ENCODE measurements around the gene HMGN1. TPM values are rescaled to one million over a fixed set of nuclear protein-coding genes. Genes with fewer than 3 reads are reported as not detected.

HMGN1 gene
- total and polyA plus RNA-seq, 2 donors (not counting 1 experiment from before 2014, with no cell fraction given) = 117 to 317 TPM

DNA sequence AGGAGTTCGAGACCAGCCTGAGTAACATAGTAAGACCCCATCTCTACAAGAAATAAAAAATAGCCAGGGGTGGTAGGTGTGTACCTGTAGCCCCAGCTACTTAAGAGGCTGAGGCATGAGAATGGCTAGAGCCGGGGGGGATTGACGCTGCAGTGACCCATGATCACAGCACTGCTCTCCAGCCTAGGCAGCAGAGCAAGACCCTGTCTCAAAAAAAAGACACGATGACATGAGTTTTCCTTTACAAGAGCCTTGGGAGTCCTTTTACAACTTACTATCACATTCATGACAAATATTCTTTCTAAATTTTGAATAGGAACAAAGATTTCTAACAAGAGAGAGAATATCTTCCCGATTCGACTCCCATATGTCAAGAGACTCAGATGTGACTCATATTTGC, 32.2 kb downstream of the HMGN1 start:
- Histone ChIP-seq H3K4me1 (ENCODE audit: control insufficient read depth in 2 of 2, insufficient read depth in 2 of 2, low read length in 2 of 2) (peaks cover 10 to 36% of the 10 kb centered on the region in 2 donors), H3K36me3 (replicated peaks in 1 of 2; ENCODE audit: control extremely low read depth in 1 of 2, control insufficient read depth in 1 of 2, extremely low read depth in 1 of 2, insufficient read depth in 2 of 2, low read length in 1 of 2) (no peaks in the 10 kb centered on the region), H3K79me2 (ENCODE audit: control insufficient read depth, insufficient read depth, low read length) (peaks cover 5% of the 10 kb centered on the region), H2AFZ (ENCODE audit: insufficient read depth, low read depth, low read length, poor library complexity, severe bottlenecking) (no peak overlapping the region), H3K9ac (ENCODE audit: low read length) (no peak overlapping the region), H4K20me1 (ENCODE audit: control insufficient read depth, insufficient read depth, low read length, poor library complexity, severe bottlenecking) (peaks cover 4% of the 10 kb centered on the region), H3K4me2 (replicated peaks; ENCODE audit: low read depth, low read length, poor library complexity, severe bottlenecking) (no peak overlapping the region), H3K4me3 (ENCODE audit: control extremely low read depth in 1 of 5, extremely low read depth in 1 of 5, insufficient read depth in 1 of 5, low read depth in 2 of 5, low read length in 4 of 5) (no peak overlapping the region), H3K9me3 (ENCODE audit: control extremely low read depth in 1 of 3, control insufficient read depth in 2 of 3, insufficient read depth in 1 of 3, low read length in 2 of 3) (no peaks in the 10 kb centered on the region), H3K27ac (ENCODE audit: low read length in 2 of 2) (no peak overlapping the region), H3K27me3 (replicated peaks in 1 of 4; ENCODE audit: control extremely low read depth in 1 of 4, control insufficient read depth in 3 of 4, insufficient read depth in 4 of 4, low read length in 3 of 4) (no peaks in the 10 kb centered on the region)
- Mint-ChIP-seq H3K4me3 (no peak overlapping the region), H3K4me1 (peaks cover 33% of the 10 kb centered on the region), H3K27ac (no peak overlapping the region), H3K9me3 (ENCODE audit: insufficient read depth) (no peaks in the 10 kb centered on the region), H3K27me3 (no peaks in the 10 kb centered on the region)
- ChIA-PET POLR2A (interaction anchor here (0.6 to 5.0 kb wide), 2 partner anchors 10 to 32 kb away, joined by 3 to 47 read pairs; partner anchors contain the start of gene HMGN1), CTCF (interaction anchor here (0.6 kb wide), 1 partner anchor 71 kb away, joined by 3 read pairs; no protein-coding TSS in a partner anchor)
- no peak for ATAC-seq (ENCODE audit: low read depth)
- intact Hi-C loops (cut with micrococcal nuclease) = no loop called here
- 89% methylated on average over 2 of the region's 6 CpGs for WGBS (ENCODE audit: insufficient coverage)
- TF ChIP-seq EZH2 (IDR thresholded peaks at IDR 0.05; ENCODE audit: borderline replicate concordance, insufficient read depth, low read depth, low read length, poor library complexity, severe bottlenecking) = no peak
- TF ChIP-seq, protein P1, sequence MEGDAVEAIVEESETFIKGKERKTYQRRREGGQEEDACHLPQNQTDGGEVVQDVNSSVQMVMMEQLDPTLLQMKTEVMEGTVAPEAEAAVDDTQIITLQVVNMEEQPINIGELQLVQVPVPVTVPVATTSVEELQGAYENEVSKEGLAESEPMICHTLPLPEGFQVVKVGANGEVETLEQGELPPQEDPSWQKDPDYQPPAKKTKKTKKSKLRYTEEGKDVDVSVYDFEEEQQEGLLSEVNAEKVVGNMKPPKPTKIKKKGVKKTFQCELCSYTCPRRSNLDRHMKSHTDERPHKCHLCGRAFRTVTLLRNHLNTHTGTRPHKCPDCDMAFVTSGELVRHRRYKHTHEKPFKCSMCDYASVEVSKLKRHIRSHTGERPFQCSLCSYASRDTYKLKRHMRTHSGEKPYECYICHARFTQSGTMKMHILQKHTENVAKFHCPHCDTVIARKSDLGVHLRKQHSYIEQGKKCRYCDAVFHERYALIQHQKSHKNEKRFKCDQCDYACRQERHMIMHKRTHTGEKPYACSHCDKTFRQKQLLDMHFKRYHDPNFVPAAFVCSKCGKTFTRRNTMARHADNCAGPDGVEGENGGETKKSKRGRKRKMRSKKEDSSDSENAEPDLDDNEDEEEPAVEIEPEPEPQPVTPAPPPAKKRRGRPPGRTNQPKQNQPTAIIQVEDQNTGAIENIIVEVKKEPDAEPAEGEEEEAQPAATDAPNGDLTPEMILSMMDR (IDR thresholded peaks at IDR 0.05) = no peak
- no peak for DNase-seq

DNA sequence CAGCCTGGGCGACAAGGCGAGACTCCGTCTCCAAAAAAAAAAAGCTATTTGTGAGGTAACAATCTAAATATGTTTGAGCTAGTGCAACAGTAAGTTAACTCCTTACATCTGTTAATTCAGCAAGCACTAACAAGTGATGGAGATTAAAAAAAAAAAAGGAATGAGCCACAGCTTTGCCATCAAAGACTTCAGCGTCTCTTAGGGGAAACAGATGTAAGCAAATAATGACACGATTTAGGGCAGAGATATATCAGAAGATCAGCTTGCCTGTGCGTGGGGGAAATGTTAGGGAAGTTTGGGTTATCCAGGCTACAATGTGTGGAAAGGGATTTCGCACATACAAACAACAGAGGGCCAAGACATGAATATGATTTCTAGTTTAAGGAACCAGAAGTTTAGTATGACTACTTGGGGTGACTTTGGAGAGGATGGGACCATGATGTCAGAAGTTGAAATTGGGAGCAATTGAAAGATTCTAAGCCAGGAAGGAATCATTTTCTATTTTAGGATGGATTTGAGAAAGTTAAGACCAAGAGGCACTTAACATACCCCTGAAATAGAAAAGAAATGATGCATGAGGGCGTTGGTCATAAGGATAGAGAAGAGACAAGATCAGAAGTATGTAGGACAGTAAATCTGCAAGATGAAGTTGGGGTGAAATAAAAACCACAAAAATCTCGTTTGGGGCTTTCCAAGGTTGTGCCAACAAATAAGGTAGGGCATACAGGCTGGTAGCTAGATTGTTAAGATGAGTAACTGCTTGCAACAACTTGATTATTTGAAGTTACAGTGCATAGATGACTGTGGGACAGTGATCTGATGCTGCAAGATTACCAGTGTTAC, 33.1 kb downstream of the HMGN1 start:
- intact Hi-C loops (cut with micrococcal nuclease) = no loop called here
- Mint-ChIP-seq H3K27ac (peak overlapping the region; percentile 59), H3K9me3 (ENCODE audit: insufficient read depth) (no peaks in the 10 kb centered on the region), H3K4me3 (peak overlapping the region; percentile 4), H3K27me3 (no peaks in the 10 kb centered on the region), H3K4me1 (peaks cover 37% of the 10 kb centered on the region)
- H2AFZ ChIP-seq (ENCODE audit: insufficient read depth, low read depth, low read length, poor library complexity, severe bottlenecking) = peak overlapping the region; percentile 11
- H3K9me3 ChIP-seq (ENCODE audit: control extremely low read depth in 1 of 3, control insufficient read depth in 2 of 3, insufficient read depth in 1 of 3, low read length in 2 of 3) = no peaks in the 10 kb centered on the region
- DNase-seq (peak; percentile 44), ATAC-seq (ENCODE audit: low read depth) (no peak)
- H3K4me2 ChIP-seq (replicated peaks; ENCODE audit: low read depth, low read length, poor library complexity, severe bottlenecking) = no peak overlapping the region
- ChIA-PET POLR2A (interaction anchor here (5.0 kb wide), 1 partner anchor 33 kb away, joined by 47 read pairs; the partner anchor contains the start of gene HMGN1), CTCF (interaction anchor here (1.4 to 1.8 kb wide), 2 partner anchors 31 to 72 kb away, joined by 4 to 5 read pairs; no protein-coding TSS in a partner anchor)
- 60% methylated on average over 6 of the region's 9 CpGs for WGBS (ENCODE audit: insufficient coverage)
- peaks cover 0 to 5% of the 10 kb centered on the region in 2 experiments for H3K36me3 ChIP-seq (replicated peaks in 1 of 2; ENCODE audit: control extremely low read depth in 1 of 2, control insufficient read depth in 1 of 2, extremely low read depth in 1 of 2, insufficient read depth in 2 of 2, low read length in 1 of 2)
- H3K27me3 ChIP-seq (replicated peaks in 1 of 4; ENCODE audit: control extremely low read depth in 1 of 4, control insufficient read depth in 3 of 4, insufficient read depth in 4 of 4, low read length in 3 of 4) = no peaks in the 10 kb centered on the region
- peaks cover 11 to 36% of the 10 kb centered on the region in 2 donors for H3K4me1 ChIP-seq (ENCODE audit: control insufficient read depth in 2 of 2, insufficient read depth in 2 of 2, low read length in 2 of 2)
- peaks cover 14% of the 10 kb centered on the region for H3K79me2 ChIP-seq (ENCODE audit: control insufficient read depth, insufficient read depth, low read length)
- no peak overlapping the region for H3K27ac ChIP-seq (ENCODE audit: low read length in 2 of 2)
- TF ChIP-seq, protein P1 (IDR thresholded peaks at IDR 0.05) = no peak
- TF ChIP-seq EZH2 (IDR thresholded peaks at IDR 0.05; ENCODE audit: borderline replicate concordance, insufficient read depth, low read depth, low read length, poor library complexity, severe bottlenecking) = no peak
- peaks cover 13% of the 10 kb centered on the region for H4K20me1 ChIP-seq (ENCODE audit: control insufficient read depth, insufficient read depth, low read length, poor library complexity, severe bottlenecking)
- H3K9ac ChIP-seq (ENCODE audit: low read length) = no peak overlapping the region
- no peak overlapping the region for H3K4me3 ChIP-seq (ENCODE audit: control extremely low read depth in 1 of 5, extremely low read depth in 1 of 5, insufficient read depth in 1 of 5, low read depth in 2 of 5, low read length in 4 of 5)
